GM12878 (cell line): ENCODE measurements around the gene CDC42BPA. TPM values are rescaled to one million over a fixed set of nuclear protein-coding genes. Genes with fewer than 3 reads are reported as not detected.

Source experiments
- CREM ChIP-seq: IDR thresholded peaks from 2 replicates; pipeline ENCODE4 v1.6.1; 2014; ENCODE audit warnings: antibody characterized with exemption, low read depth
- DPF2 ChIP-seq: fragments of 450-650 bp; IDR thresholded peaks from 2 replicates; pipeline ENCODE4 v1.6.1; 2017; ENCODE audit warnings: mild to moderate bottlenecking
- E4F1 ChIP-seq: fragments of 450-650 bp; IDR thresholded peaks from 2 replicates; pipeline ENCODE4 v1.6.1; 2018; ENCODE audit warnings: borderline replicate concordance, mild to moderate bottlenecking; ENCODE audit not compliant: partially characterized antibody
- ELK1 ChIP-seq: IDR thresholded peaks from 2 replicates; pipeline ENCODE4 v1.6.1; 2012; ENCODE audit warnings: low read depth, low read length, improper control_type of control experiment
- HCFC1 ChIP-seq: fragments of 150-350 bp; IDR thresholded peaks from 2 replicates; pipeline ENCODE4 v1.6.1; 2014; ENCODE audit warnings: low read length
- IRF5 ChIP-seq: fragments of 450-650 bp; IDR thresholded peaks from 2 replicates; pipeline ENCODE4 v1.6.1; 2017; ENCODE audit warnings: borderline replicate concordance
- MTA3 ChIP-seq: IDR thresholded peaks from 2 replicates; pipeline ENCODE4 v1.6.1; 2012; ENCODE audit warnings: low read length, inconsistent platforms, borderline replicate concordance
- RELB ChIP-seq: fragments of 450-650 bp; IDR thresholded peaks from 2 replicates; pipeline ENCODE4 v1.6.1; 2017; ENCODE audit warnings: low read depth, mild to moderate bottlenecking, moderate library complexity
- SREBF2 ChIP-seq: IDR thresholded peaks from 2 replicates; pipeline ENCODE4 v1.6.1; 2012; ENCODE audit warnings: mild to moderate bottlenecking, low read length
- STAT3 ChIP-seq: IDR thresholded peaks from 2 replicates; pipeline ENCODE4 v1.6.1; 2011; ENCODE audit warnings: low read depth, low read length, improper control_type of control experiment
- polyA plus RNA-seq, 11 experiments: library from polyadenylated mRNA; depleted of rRNA in 4 of 11; unstranded in 6 of 11; stranded (reverse) in 5 of 11; fragments of >200 nt; fragmentation: Nextera tagmentation in 4 of 11; fragmentation: Illumina TruSeq in 1 of 11; extraction: Ambion mirVana in 4 of 11; extraction: Trizol in 1 of 11; gene quantifications; 1 replicate in 1 of 11; 2 replicates in 10 of 11; pipeline versions ENCODE4 v1.2.1 to v1.2.3, GENCODE V29; 2011 to 2016; ENCODE audit warnings: inconsistent platforms in 2 of 11, missing spikeins in 2 of 11, low read depth in 1 of 11
- small RNA-seq: library from RNA; depleted of rRNA; stranded (forward); fragments of <200 nt; gene quantifications from one replicate; pipeline ENCODE3, GENCODE V24; 2014
- total RNA-seq, 4 experiments: library from RNA; depleted of rRNA in 3 of 4; stranded (reverse); fragments of >200 nt in 3 of 4; fragmentation: Illumina TruSeq in 1 of 4; extraction: Trizol in 1 of 4; gene quantifications; 2 replicates each; pipeline versions ENCODE4 v1.2.1 to v1.2.3, GENCODE V29; 2013 to 2021

CDC42BPA gene
- total and polyA plus RNA-seq, 10 of the 15 experiments (the other 5 are each of a cell fraction or from before 2014, with no cell fraction given): 0.02 to 0.52 (median 0.10) TPM

- no peak for TF ChIP-seq RELB
- TF ChIP-seq DPF2: peak; percentile 82
- no peak for TF ChIP-seq IRF5
- TF ChIP-seq HCFC1: 0 out of 2 replicates have a peak, but pooled peaks have one; percentile 1
- peak; percentile 60; the same call in 1 of the 2 replicates for TF ChIP-seq CREM
- TF ChIP-seq E4F1: no peak
- TF ChIP-seq MTA3: no peak
- no peak for TF ChIP-seq STAT3
- no peak for TF ChIP-seq ELK1
- no peak for TF ChIP-seq SREBF2
These were observed 378.1 kb downstream of the CDC42BPA start, which contains the start of gene COQ8A (continued) for GRCh38 chr1:226940029-226940805.

Small RNAs within 50 kb of the gene (small RNA-seq; reads per million reads assigned to genes)
- not detected for gene AL353689.1

Other genes with a start within 250 kb of the CDC42BPA start
- 9.6 and 10.4 TPM in 2 replicates for gene ZNF678, start 245.1 kb upstream of the CDC42BPA start, total RNA-seq (2014; rRNA removed)
- 6.6 and 6.7 TPM in 2 replicates for gene ZNF678, start 245.1 kb upstream of the CDC42BPA start, total RNA-seq (2014; rRNA removed; fragmentation: Illumina TruSeq; extraction: Trizol)
- gene ZNF678, start 245.1 kb upstream of the CDC42BPA start, total RNA-seq (2021): 4.4 TPM in 2 replicates
- gene ZNF678, start 245.1 kb upstream of the CDC42BPA start, polyA plus RNA-seq (2011; rRNA removed): 5.3 and 9.7 TPM in 2 replicates
- 3.5 and 4.4 TPM in 2 replicates for gene ZNF678, start 245.1 kb upstream of the CDC42BPA start, polyA plus RNA-seq (2014; fragmentation: Illumina TruSeq; extraction: Trizol)
- gene ZNF678, start 245.1 kb upstream of the CDC42BPA start, polyA plus RNA-seq (2014; fragmentation: Nextera tagmentation; extraction: Ambion mirVana): 1 to 10 TPM; 1.4 to 1.9 TPM
- gene ZNF678, start 245.1 kb upstream of the CDC42BPA start, polyA plus RNA-seq (2014; rRNA removed): 1.9 and 2.4 TPM in 2 replicates
- 1 to 10 TPM; 3.5 TPM for gene ZNF678, start 245.1 kb upstream of the CDC42BPA start, polyA plus RNA-seq (2016; fragmentation: Nextera tagmentation; extraction: Ambion mirVana)